Smooth muscle cell (in vitro differentiated cells): ENCODE measurements around the gene RAB24. TPM values are rescaled to one million over a fixed set of nuclear protein-coding genes. Genes with fewer than 3 reads are reported as not detected.

Experiments used
- DNase-seq: peaks from one replicate; lab custom pipeline; 2025; ENCODE audit not compliant: unreplicated experiment; lab: John Stamatoyannopoulos, UW
- H2AFZ ChIP-seq: fragments of 200-600 bp; sonication (generic); 2 replicates; pipeline ENCODE4 v1.6.0; 2016; ENCODE audit warnings: antibody characterized with exemption, low read depth, mild to moderate bottlenecking
- H3F3A ChIP-seq: fragments of 200-600 bp; sonication (generic); 2 replicates; pipeline ENCODE4 v1.6.0; 2017; ENCODE audit warnings: antibody characterized with exemption, low read depth
- H3K27ac ChIP-seq: fragments of 200-600 bp; sonication (generic); 2 replicates; pipeline ENCODE4 v1.5.1; 2016; ENCODE audit warnings: low read depth, mild to moderate bottlenecking
- H3K27me3 ChIP-seq: fragments of 200-600 bp; sonication (generic); 2 replicates; pipeline ENCODE4 v1.6.1; 2016; ENCODE audit warnings: low read depth, mild to moderate bottlenecking
- H3K36me3 ChIP-seq: fragments of 200-600 bp; sonication (generic); 2 replicates; pipeline ENCODE4 v1.5.1; 2016; ENCODE audit warnings: low read depth
- H3K4me1 ChIP-seq: fragments of 200-600 bp; sonication (generic); 2 replicates; pipeline ENCODE4 v1.5.1; 2016; ENCODE audit warnings: low read depth
- H3K4me2 ChIP-seq: fragments of 200-600 bp; sonication (generic); 2 replicates; pipeline ENCODE4 v1.6.0; 2016; ENCODE audit warnings: mild to moderate bottlenecking
- H3K4me3 ChIP-seq: fragments of 200-600 bp; sonication (generic); 2 replicates; pipeline ENCODE4 v1.5.1; 2016; ENCODE audit warnings: mild to moderate bottlenecking
- H3K79me2 ChIP-seq: fragments of 200-600 bp; sonication (generic); 2 replicates; pipeline ENCODE4 v1.6.0; 2016; ENCODE audit warnings: low read depth, mild to moderate bottlenecking
- H3K9ac ChIP-seq: fragments of 200-600 bp; sonication (generic); 2 replicates; pipeline ENCODE4 v1.6.0; 2016; ENCODE audit warnings: low read depth
- H3K9me3 ChIP-seq: fragments of 200-600 bp; sonication (generic); replicated peaks from 2 replicates; pipeline ENCODE4 v1.5.1; 2016; ENCODE audit warnings: low read depth
- H4K20me1 ChIP-seq: fragments of 200-600 bp; sonication (generic); 2 replicates; pipeline ENCODE4 v1.6.0; 2016; ENCODE audit warnings: low read depth
- WGBS: methylation state at CpG from one replicate; pipeline ENCODE4 v1.1.7; 2016; ENCODE audit warnings: low lambda C conversion rate; 5-methylcytosine and 5-hydroxymethylcytosine counted together
- polyA plus RNA-seq: library from polyadenylated mRNA; unstranded; fragments of >200 nt; fragmentation: Nextera tagmentation; extraction: Ambion mirVana; gene quantifications from 2 replicates; pipeline ENCODE4 v1.2.1, GENCODE V29; 2016
- total RNA-seq: library from RNA; depleted of rRNA; stranded (reverse); fragments of >200 nt; gene quantifications from 2 replicates; pipeline ENCODE4 v1.2.3, GENCODE V29; 2014
- TF ChIP-seq, protein P1 (sequence below): fragments of 200-600 bp; sonication (generic); IDR thresholded peaks from 2 replicates; pipeline ENCODE4 v1.5.1; 2017; ENCODE audit warnings: borderline replicate concordance, mild to moderate bottlenecking, antibody characterized with exemption; ENCODE audit not compliant: insufficient read depth, poor library complexity, severe bottlenecking

Gene RAB24
- total and polyA plus RNA-seq, 2 experiments from 2014 or later: 41.8 to 46.4 TPM

DNA sequence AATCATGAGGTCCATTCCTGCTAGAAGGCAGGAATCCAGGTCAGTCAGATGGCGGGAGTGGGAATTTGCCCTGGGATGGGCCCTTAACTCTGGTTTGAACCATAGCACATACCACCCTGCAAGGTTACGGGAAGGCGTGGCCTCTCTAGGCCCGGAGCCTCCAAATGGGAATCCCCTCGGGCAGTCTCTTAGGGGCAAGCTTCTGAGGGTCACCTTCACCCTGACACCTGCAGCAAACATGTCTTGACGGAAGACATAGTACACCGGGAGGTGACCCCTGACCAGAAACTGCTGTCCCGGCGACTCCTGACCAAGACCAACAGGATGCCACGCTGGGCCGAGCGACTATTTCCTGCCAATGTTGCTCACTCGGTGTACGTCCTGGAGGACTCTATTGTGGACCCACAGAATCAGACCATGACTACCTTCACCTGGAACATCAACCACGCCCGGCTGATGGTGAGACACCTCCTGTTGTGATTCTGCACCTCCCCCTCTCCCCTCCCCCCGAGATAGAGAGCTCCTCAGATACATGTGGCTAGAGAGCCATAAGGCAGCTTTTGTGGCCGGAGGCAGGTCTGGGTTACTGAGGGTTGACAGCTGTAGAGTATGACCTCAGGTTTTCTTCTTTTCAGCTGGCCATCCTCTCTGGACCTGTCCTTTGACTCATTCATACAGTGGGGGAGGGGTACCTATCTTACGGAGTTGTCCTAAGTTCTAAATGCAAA, 1.0 kb upstream of the RAB24 start:
- Histone ChIP-seq H3K9me3 (no peaks in the 10 kb centered on the region), H4K20me1 (peaks cover 17% of the 10 kb centered on the region), H3K36me3 (no peaks in the 10 kb centered on the region), H3K4me1 (peaks cover 12% of the 10 kb centered on the region), H3K4me3 (peak overlapping the region; percentile 100), H3K9ac (peak overlapping the region; percentile 97), H3K27me3 (no peaks in the 10 kb centered on the region), H3K27ac (peak overlapping the region; percentile 96), H2AFZ (no peak overlapping the region), H3F3A (peaks cover 16% of the 10 kb centered on the region), H3K4me2 (peak overlapping the region; percentile 100), H3K79me2 (peaks cover 30% of the 10 kb centered on the region)
- TF ChIP-seq, protein P1, sequence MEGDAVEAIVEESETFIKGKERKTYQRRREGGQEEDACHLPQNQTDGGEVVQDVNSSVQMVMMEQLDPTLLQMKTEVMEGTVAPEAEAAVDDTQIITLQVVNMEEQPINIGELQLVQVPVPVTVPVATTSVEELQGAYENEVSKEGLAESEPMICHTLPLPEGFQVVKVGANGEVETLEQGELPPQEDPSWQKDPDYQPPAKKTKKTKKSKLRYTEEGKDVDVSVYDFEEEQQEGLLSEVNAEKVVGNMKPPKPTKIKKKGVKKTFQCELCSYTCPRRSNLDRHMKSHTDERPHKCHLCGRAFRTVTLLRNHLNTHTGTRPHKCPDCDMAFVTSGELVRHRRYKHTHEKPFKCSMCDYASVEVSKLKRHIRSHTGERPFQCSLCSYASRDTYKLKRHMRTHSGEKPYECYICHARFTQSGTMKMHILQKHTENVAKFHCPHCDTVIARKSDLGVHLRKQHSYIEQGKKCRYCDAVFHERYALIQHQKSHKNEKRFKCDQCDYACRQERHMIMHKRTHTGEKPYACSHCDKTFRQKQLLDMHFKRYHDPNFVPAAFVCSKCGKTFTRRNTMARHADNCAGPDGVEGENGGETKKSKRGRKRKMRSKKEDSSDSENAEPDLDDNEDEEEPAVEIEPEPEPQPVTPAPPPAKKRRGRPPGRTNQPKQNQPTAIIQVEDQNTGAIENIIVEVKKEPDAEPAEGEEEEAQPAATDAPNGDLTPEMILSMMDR: no peak
- WGBS: 59% methylated on average over 19 of the region's 19 CpGs
- DNase-seq: no peak

DNA sequence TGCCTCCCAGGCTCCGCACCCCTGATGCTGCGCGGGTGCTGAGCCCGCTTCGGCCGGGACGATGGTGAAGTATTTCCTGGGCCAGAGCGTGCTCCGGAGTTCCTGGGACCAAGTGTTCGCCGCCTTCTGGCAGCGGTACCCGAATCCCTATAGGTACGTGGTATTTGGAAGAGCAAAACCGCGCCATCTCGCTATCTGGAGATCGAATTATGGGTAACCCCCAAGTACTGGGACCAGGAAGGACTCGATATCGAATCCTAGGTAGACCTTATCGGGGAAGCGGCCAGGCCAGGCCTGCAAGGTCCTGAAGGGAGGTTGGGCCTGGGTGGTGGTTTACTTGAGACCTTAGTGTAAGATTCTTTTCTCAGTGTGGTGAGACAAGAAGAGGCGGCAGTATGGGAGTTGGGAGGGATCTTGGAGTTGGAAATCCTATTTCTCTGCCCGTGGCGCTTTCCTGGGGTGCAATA, 439 bp upstream of the RAB24 start:
- Histone ChIP-seq H3K27me3 (no peaks in the 10 kb centered on the region), H3K36me3 (no peaks in the 10 kb centered on the region), H3K4me2 (peak overlapping the region; percentile 100), H4K20me1 (peaks cover 21% of the 10 kb centered on the region), H3K79me2 (peaks cover 30% of the 10 kb centered on the region), H3K4me3 (peak overlapping the region; percentile 100), H3K4me1 (peaks cover 12% of the 10 kb centered on the region), H3K9ac (peak overlapping the region; percentile 97), H2AFZ (peak overlapping the region; percentile 62), H3K27ac (peak overlapping the region; percentile 96), H3F3A (peaks cover 22% of the 10 kb centered on the region), H3K9me3 (no peaks in the 10 kb centered on the region)
- TF ChIP-seq, protein P1: no peak
- 1% methylated on average over 22 of the region's 25 CpGs for WGBS
- no peak for DNase-seq

DNA sequence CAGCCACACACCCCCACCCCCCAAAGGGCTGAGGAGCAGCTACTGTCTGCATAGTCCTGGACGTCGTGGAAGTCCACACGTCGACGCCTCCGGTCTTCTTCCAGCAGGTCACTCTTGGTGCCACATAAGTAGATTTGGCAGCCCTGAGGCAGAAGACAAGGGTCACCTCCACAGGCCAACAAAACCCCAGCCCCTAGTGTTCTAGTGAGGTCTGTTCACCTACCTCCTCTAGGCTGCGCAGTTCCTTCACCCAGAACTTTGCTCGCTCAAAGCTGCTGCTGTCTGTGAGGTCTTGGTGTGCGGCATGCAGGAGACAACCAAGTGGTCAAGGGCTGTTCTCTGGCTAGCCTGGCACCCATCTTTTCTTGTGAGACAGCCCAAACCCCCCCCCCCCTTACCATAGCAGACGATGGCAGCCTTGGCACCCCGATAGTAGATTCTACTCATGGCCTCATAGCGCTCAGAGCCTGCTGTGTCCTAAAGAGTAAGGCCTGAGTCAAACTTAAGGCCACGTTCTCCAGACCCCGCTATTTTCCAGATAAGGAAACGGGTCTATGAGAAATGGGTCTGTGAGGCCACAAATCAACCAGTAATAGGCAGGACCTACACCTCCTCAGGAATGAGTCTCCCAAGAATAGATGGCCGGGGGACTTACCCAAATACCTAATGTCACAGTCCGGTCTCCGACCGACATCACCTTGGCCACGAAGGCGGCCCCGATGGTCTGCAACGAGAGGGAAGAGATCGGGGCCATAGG, 987 bp downstream of the RAB24 start:
- no peaks in the 10 kb centered on the region for H3K27me3 ChIP-seq
- peaks cover 30% of the 10 kb centered on the region for H3K79me2 ChIP-seq
- 41% methylated on average over 24 of the region's 24 CpGs for WGBS

More for the DNA sequence above, 987 bp downstream of the RAB24 start:
- Histone ChIP-seq H3K4me3 (peak overlapping the region; percentile 100), H3K36me3 (no peaks in the 10 kb centered on the region), H3K9me3 (no peaks in the 10 kb centered on the region), H2AFZ (no peak overlapping the region), H3K4me2 (peak overlapping the region; percentile 100), H3K9ac (peak overlapping the region; percentile 97), H3K27ac (peak overlapping the region; percentile 96), H4K20me1 (peaks cover 21% of the 10 kb centered on the region), H3F3A (peaks cover 35% of the 10 kb centered on the region), H3K4me1 (peaks cover 12% of the 10 kb centered on the region)
- no peak for DNase-seq
- TF ChIP-seq, protein P1: no peak
